NCI-H1417 (cell line): ENCODE results near the gene DDX51.

Experiments
- DNase-seq, 3 experiments: peaks; one replicate each; lab custom pipeline; 2025; lab: John Stamatoyannopoulos, UW

DDX51 gene, protein sequence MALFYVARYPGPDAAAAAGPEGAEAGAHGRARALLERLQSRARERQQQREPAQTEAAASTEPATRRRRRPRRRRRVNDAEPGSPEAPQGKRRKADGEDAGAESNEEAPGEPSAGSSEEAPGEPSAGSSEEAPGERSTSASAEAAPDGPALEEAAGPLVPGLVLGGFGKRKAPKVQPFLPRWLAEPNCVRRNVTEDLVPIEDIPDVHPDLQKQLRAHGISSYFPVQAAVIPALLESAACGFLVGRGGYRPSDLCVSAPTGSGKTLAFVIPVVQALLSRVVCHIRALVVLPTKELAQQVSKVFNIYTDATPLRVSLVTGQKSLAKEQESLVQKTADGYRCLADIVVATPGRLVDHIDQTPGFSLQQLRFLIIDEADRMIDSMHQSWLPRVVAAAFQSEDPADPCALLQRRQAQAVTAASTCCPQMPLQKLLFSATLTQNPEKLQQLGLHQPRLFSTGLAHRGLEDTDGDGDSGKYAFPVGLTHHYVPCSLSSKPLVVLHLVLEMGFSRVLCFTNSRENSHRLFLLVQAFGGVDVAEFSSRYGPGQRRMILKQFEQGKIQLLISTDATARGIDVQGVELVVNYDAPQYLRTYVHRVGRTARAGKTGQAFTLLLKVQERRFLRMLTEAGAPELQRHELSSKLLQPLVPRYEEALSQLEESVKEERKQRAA

DNA sequence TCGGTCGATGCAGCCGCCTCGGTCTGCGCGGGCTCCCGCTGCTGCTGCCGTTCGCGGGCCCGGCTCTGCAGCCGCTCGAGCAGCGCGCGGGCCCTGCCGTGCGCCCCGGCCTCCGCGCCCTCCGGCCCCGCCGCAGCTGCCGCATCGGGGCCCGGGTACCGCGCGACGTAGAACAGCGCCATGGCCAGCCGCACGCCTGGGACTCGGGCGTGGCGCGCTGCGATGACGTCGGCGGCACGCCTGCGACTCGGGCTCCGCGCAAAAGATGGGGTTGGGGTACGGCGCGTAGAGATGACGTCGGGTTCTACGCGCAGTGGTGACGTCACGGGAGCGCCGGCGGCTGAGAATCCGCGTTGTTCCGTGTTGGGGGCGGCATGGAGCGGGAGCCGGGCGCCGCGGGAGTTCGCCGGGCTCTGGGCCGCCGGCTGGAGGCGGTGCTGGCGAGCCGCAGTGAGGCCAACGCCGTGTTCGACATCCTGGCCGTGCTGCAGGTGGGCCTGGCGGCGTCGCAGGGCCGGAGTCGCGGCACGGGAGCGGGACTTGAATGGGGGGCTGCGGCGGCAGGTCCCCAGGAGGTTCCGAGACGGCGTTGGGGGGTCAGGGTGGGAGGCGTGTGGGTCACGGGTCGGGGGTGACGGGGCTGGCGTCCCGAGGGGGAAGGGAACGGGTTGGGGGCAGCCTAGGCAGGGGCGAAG is at the start of gene DDX51, which contains the start of gene NOC4L:
Gene DDX51 (minus strand): TSS at position 205 of the 695 bp plus-strand sequence. CDS start 23 bp downstream, at position 182.
Gene NOC4L (plus strand): TSS at position 343 of the 695 bp plus-strand sequence. CDS start 32 bp downstream, at position 375.
- peak; percentile 95 to 97 (median 97) for DNase-seq

DNA sequence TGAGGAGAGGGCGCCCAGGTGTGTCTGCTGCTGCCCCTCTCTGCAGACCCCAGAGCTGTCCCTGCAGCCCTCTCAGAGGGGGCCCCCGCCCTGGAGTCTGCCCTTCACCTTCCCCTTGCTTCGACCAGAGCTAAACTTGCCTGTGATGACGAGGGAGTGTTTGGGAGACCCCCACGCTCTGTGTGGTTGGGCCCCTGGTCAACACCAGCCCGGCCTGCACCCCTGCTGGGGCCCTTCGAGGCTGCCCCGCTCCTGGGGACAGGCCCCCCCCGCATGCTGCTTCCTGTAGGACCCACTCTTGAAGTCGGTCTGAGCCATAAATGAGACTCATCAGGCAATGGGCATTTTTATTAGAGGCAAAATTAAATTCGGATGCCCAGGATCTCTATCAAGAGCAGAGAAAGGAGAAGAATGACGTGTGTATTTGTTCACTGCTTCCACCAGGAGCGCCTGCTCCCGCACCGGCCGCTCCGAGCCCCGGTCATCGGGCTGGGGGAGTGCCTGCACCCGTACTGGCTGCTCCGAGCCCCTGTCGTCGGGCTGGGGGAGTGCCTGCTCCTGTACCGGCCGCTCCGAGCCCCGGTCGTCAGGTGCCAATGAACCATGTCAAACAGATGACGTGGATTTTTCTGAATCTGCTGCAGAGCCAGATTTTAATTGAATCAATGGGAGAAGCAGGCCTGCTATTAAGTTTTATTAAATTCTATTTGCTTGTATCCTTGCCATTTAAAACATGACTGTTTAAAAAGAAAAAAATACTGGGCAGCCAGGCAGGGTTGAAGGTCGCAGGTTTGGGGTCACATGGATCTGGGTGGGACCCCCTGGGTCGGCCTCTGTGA is 47.8 kb upstream of the DDX51 start:
- DNase-seq: no peak

DNA sequence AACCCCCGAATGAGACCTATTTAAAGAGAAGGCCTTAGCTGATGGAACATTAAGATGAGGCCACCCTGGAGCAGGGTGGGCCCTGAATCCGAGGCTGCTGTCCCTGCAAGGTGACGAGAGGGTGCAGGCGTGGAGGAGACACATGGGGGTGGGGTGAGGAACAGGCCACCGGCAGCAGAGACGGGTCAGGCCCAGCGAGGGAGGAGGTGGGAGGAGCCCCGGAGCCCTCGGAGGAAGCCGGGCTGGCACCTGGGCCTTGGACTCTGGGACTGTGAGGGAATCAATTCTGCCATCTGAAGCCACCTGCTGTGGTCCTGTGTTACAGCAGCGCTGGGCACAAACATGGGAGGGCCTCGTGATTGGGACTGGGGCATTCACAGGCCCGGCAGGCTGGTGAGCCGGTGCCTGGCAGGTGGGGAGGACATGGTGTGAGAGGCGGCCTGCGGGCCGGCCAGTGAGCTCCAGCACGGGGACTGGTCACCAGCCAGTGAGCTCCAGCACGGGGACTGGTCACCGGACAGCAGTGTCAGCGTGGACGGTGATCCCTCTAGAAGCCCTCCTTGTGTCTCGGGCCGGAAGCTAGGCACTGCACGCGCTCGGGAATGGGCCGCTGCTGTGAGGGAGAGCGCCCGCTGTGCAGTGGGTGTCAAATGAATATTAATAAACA is 46.8 kb upstream of the DDX51 start:
- DNase-seq: no peak

DNA sequence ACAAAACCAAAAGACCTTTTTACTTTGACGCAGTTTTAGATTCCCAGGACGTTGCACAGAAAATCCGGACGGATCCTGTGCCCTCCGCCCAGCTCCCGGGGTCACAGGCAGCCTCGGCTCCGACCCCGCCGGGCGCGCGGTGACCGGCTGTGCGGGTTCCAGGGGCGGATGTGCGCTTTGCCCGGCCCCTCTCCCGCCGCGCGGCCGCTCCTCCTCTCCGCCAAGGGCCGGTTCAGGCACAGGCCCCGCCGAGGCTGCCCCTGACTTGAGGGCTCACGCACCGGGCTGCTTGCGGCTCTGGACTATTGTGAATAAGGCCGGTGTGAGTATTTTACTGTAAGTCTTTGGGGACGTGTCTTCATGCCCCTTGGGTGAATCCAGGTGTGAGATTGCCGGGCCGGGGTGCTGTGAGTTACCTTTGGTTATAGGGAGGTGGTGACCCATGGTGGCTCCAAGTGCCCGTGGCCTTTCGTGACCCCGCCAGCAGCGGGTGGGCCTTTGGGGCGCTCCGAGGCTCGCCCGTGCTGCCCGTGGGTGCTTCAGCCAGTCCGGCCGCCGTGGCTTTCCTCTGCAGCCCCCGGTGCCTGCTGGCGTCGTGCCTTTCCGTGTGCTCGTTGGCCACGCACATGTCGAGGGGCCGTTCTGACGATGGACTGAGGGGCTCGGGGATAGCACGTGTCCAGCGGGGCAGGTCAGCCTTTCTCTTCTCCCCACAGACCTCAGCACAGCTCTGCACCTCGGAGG is 46.1 kb upstream of the DDX51 start:
- DNase-seq: peak in 1 of 3 experiments; percentile 74

DNA sequence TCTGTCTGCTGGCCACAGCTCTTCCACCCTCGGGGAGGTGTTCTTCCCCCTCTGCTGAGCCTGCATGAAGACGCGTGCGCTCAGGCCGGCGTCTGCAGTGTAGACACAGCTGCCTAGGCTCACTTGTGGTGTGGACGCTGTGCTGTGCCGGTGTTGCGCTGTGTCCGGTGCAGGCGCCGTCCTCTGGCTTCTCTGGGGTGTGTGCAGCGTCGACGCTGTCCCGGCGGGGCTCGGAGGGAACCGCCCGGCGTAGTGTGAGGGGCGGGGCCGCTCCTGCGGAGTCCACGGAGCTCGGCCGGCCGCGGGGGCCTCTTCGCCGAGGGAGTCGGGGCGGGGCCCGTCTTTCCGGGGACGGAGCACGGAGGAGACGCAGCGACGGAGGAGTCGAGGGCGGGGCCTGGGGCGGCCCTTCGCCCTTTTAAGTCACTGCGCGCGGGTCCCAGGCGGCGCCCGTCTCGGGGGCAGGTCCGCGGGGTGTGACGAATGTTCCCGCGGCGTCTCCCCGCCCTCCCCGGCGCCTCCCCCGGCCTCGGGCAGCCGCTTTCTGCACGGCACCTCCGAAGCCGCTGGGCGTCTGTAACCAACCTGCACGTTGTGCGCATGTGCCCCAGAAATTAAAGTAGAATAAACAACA is 45.4 kb upstream of the DDX51 start:
- DNase-seq: peak; percentile 85 to 94 (median 86)

DNA sequence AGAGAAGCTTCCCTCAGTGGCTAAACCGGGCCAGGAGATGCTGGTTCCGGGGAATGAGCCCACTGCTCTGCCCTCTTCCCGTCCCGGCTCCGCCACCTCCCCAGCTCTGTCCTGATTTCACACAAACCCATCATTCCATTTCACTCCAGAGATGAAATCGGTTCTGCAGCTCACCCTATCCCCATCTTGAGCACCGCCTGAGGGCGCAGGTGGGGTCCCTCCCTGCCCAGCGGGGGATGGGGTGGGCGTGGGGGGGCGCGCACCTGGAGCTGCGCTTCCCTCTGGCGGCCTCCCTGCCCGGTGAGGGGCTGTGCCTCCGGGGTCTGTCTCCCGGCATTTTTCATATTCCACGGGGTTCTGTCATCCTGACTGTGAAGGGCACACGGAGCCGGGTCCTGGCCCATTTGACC is 44.8 kb upstream of the DDX51 start:
- DNase-seq: peak in 1 of 3 experiments; percentile 65

DNA sequence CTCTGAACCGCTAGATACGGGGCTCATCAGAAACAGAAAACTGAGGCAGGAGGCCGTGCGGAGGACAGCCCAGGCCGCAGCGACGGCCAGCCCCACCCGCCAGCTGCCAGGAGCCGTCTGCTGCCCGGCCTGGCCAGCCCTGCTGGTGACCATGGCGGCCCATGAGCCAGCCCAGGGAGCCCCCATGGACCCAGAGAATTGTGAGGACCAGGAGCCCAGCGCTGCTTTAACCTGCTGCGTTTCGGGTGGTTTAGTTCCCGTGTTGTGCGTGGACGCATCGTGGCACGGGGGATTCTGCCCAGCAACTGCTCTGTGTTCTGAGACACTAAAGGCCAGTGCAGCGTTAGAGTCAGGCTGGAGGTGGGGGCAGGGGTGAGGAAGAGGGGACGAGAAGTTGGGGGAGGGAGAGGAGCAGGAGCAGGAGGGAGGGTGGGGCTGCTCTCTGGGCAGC is 44.4 kb upstream of the DDX51 start:
- DNase-seq: no peak

DNA sequence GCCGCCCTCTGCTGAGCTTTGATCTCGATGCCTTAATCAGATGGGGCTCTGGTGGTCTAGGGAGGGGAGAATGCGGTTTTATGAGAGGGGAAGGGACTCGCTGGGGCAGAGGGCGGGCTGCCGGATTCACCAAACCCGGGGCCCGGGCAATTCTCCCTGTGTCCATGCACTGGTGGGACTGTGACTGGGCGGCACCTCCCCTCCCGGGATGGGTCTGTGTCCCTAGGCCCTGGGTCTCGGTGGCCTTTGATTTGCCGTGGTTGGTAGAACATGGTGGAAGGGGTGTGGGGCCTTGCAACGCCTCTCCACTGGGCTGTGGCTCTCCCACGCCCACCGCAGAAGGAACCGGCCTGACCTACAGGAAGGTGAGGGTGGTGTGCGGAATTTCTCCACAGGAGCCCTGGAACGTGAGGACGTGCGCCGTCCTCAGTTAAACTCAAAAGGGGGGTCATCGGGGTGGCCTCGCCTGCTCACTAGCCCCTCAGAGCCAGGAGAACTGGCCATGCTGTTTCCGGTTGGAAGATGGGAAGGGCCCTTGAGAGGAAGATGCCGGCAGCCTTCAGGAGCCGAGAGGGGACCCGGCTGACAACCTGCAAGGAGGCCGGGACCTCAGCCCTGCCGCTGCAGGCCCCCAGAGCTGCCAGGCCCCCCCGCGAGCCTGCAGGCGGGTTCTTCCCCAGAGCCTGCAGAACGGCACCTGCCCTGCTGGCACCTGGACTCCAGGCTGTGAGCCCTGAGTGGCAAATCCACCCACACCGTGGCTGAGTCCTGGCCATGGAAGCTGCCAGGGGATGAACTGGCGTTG is 43.7 kb upstream of the DDX51 start:
- DNase-seq: no peak

DNA sequence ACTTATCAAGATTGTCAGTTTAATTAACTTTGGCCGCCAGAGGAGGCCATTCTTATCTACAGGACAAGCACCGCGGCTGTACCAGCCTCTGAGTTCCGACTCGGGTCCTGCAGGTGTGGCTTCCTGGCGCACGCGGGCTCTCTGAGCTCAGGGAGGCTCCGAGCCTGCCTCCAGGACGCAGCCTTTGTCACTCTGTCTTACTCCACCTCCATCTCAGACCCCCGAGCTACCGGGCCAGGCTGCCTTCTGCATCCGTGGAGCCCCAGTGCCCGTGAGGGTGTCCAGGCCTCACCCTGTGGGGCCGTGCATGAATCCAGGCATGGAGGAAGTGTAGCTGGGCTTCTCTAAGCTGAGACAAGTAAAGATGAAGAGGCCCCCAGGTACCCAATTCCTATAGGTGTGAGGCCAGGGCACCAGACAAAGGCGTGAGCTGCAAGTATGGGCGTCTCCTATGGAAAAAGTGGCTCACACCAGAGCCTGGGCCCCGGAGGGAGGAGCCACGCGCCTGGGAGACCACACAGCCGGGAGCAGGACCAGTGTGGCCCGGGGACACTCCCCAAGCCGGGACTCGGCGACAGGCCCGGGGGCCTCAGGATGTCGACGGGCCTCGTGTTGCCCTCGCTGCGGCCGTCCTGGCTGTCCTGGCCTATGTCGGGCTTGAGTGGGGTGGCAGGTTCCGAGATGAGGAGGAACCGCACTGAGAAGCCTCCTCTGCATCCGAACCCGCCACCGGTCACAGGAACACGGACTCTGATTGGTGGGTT is 42.9 kb upstream of the DDX51 start:
- no peak for DNase-seq

DNA sequence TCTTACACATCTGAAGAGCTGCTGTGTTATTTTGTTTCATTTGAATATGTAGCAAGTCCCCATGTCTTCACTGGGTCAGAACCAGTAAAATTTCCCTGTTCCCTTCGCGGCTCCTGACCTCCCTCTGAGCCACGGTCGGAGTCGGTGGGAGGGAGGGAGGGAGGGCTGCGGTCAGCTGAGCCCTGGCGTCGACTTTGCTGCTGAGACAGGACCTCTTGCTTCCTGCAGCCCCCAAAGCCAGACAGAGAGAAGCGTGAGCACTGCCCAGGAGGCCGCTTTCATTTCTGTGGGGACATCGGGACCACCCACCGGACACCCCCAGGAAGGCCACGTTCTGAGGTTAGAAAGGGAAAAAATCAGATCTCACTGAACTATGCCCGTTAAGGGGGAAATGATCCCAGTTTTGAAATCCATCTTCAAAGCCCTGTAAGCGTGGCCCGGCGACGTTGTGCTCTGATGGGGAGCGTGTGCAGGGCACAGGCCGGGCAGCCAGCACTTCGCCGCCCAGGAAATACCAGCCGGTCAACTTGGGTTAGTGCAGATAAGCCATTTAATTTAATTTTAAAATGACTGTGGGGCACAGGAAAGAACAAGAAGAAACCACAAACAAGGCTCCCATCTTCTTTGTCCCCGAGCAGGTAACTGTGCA is 42.2 kb upstream of the DDX51 start:
- DNase-seq: no peak

DNA sequence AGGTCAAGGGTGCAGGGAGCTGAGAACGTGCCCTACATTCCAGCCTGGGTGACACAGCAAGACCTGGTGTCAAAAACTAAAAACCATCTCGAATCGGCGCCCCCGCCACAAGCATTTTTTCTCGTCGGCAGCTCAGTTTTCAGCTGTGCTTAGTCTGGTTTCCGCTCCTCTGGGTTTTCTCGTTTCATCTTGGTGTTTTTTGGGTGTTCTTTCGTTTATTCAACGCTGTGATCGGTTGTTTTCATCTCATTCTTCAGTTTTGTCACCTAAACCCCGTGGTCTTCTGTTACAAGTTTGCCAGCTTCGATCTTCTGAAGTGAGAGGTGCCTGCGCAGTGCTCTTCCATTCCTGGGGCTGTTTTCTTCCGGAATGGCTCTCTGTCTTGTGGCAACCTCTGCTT is 41.6 kb upstream of the DDX51 start:
- no peak for DNase-seq

DNA sequence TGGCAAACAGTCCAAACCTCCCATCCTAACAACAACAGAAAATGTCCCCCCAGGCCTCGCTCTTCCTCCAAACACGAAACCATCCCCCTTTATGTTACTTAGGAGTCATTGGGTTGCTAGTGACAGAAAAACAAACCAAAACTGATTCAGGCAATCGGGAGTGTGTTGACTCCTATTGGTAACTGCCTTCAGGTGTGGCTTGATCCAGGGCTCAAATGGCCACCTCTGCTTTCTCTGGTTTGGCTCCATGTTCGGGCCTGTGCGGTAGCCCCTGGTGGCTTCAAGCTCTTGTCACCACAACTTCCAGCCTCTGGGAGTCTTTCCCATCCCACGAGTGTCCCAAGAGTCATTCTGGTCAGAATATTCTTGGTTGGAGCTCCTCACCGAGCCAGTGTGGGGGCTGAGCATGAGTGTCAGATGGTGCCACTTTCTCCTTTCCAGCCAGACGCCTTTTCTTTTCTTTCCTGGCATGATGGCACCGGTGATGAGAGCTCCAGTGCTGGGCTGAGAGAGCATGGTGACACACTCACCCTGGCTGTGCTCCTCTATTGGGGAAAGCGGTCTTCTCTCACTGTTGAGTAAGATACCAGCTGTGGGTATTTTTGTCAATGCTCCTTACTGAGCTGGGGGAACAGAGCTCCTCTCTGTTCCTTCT is 38.7 kb upstream of the DDX51 start:
- no peak for DNase-seq

DNA sequence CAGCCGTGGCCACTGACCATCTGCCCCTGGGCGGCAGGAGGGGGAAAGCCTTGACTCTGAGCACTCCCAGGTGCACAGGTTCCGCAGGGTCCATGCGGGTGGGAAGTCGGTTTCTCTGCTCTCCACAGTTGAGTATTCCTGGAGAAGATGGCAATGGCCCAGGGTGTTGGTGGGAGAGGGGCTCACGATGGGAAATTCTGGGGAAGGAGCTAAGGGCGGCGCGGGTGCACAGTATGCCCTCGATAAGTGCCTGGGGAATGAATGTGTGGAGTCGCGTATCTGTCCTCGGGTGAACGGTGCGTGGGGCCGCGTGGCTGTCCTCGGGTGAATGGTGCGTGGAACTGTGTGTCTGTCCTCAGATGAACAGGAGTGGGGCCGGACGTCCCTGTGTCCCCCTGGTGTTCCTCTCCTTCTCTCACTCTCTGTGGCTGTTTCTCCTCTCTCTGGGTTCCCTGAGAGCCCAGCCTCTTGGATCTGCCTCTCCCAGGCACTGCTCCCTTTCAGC is 38.1 kb upstream of the DDX51 start:
- no peak for DNase-seq

DNA sequence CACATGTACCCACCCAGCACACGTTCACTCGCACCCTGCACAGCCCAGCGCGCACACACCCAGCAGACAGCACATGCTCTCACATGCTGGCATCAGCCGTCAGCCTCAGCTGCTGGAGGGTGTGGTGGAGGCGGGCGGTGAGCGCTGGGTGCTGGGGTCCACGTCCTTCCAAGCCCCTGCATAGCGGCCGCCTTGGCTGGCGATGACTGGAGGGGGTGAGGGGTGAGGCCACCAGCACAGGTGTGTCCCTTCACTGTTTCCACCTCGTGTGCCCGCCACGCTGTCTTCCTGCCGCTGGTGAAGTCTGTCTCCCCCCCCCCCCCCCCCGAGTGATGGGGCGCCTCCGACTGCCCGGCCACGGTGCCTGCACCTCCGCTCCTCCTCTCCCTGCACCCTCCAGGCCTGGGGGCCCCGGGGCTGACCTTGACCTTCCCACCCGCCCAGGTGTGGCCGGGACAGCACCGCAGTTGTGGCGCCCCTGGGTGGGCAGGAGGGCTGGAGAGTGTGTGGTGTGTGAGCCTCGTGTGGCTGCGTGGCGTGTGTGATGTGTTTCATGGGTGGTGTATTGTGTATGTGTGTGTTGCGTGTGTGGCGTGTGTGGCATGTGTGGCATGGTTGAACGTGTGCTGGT is 37.6 kb upstream of the DDX51 start:
- DNase-seq: no peak

DNA sequence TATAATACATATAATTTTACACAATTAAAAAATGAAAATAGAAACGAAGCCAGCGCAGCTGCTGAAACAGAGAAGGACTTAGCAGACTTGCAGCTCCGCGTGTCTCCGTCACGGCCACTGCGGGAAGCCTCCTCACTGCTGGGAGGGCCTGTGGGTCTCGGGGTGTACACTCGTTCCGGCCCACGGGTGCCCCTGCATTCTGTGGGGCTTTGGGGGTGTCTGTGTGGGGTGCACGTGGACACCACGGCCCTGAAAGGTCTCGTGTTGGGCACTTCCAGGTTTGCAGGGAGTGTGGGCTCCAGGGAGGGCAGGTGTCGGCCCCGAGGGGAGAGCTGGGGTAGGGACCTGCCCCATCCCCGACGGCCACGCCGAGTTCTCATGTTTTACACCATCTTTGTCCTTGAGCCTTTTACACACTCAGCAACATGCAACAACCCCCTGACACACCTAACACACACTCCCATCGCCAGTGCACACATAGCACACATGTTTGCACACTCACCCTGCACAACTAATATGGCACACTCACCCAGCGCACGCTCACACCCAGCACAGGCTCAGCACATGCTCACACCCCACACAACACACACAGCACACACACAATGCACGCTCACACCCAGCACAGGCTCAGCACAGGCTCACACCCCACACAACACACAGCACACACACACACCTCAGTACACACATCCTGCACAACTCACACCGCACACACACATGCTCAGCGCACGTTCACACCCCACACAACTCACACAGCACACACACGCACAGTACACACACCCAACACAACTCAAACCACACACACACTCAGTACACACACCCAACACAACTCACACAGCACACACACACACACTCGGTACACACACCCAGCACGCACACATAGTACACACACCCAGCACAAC is 36.8 kb upstream of the DDX51 start:
- DNase-seq: no peak
